Activated CD4-positive, alpha-beta T cell treated with anti-CD3 and anti-CD28 coated beads for 24 hours (primary cell): ENCODE measurements around the gene CREM.

Source experiments
- DNase-seq, 2 donors: peaks; one replicate each; pipeline ENCODE4 v3.0.0-alpha.2; 2020; ENCODE audit warnings: low read depth in 2 of 2

CREM gene

DNA sequence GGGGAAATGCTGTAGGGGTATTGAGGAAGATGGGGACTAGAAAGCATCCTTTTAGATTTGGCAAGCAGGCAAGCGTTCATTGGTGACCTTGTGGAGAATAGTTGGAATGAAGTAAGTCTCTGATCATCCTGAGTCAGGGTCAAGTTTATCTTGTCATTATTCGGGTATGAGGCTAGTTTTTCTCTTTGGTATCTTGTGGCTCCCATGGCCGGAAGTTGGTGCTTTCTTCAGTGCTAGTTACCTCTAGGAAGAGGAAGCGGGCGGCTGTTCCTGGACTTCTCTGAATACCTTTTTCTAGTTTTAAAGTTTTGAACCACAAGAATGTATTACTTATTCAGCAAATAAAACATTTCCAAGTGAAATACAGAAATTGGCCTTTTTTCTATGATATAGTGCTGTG lies 9.2 kb downstream of the CREM start:
- DNase-seq = no peak

DNA sequence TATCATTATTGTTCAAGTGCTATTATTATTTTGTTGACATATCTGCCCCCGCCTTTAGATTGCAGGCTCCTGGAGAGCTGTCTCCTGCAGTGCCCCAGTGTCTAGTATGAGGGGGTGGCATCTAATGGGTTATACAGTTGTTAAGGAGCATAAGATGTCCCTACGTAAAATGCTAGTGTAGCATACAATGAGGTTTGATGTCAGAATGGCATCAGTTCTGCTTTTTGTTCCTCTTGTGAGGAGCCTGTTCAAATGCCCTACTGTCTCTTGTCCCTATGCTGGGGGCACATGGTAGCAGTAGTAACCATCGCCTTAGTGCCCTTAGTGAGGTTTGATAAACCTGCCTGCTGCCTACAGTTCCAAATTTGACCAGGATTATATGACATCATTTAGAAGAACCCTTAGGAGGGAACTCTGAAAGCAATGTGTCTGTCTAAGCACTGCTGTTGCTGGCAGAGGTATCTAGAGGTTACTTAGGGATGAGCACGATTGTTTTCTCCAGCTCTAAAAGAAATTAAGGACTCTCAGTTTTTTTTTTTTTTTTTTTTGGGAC lies 9.7 kb downstream of the CREM start:
- DNase-seq = no peak

DNA sequence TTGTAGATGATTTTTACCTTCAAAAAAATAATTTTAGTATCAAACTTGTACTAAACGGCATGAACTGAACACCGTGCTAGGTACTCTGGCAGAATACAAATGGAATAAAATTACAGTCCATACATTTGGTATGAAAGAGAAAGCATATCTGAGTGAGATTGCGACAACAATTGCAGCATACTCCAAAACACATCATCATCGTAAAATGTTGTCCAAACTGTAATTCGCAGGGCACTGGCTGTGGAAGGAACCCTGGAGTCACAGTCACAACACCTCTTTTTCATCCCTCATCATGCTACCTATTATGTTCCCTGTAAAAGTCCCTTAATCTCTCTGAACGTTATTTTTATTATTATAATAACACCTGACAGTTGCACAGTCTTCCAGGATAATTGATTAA lies 13.5 kb downstream of the CREM start:
- no peak for DNase-seq

DNA sequence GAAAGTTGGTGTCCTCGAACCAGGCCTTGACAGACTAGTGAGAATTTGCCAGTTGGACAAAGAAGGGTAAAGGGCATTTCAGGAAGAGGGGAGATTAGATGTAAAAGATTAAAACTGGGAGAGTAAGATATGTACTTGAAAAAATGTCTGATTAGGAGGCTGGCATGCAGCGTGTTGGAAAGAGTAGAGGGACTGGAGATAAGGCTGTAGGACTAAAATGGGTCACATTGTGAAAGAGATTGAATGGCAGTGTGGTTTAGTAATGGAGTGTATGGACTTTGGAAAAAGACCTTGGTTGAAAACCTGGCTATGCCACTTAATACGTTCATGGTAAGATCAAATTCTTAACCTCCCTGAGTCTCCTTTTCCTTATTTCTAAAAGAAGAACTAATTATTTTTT lies 14.1 kb downstream of the CREM start:
- DNase-seq = no peak

DNA sequence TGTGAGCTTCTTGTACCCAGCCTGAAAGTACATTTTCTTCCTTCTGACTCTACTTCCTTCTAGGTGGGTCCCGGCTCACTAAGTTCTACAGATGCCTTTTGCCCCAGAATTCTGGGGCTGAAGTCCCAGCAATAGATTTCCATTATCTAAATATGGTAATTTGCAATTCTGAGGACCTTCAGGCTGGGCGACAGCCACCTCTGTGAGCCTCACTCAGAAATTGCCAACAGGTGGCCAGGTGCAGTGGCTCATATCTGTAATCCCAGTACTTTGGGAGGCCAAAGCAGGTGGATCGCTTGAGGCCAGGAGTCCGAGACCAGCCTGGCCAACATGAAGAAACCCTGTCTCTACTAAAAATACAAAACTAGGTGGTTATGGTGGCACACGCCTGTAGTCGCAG lies 23.7 kb downstream of the CREM start:
- DNase-seq = no peak

DNA sequence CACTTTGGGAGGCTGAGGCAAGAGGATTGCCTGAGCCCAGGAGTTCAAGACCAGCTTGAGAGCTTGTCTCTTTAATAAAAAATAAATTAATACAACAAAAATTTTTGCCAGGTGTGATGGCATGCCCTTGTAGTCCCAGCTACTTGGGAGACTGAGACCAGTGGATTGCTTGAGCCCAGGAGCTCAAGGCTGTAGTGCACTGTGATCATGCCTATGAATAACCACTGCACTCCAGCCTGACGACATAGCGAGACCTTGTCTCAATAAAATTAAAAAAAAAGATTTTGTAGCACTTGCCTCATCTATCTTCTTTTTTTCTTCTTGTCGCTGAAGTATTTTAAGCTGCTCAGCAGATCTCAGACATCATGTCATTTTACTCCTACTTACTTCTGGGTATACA lies 26.3 kb downstream of the CREM start:
- no peak for DNase-seq

DNA sequence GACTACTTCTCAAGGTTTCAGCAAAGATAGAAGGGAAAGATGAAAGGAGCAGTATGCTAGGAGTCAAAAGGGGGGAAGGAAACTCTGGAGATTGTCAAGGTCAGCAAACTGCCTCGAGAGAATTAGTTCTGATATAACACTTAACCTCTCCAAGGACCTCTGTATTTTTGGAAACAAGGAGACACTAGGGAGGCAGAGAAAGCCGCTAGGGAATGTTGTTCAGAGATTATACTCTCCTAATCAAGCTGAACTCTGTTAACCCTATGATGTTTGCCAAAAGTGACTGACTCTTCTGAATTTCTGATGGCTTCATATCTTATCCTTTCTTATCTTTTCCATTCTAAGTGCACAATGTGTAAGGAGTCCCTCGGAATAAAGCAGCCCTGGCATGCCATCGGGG lies 27.1 kb downstream of the CREM start:
- no peak for DNase-seq

DNA sequence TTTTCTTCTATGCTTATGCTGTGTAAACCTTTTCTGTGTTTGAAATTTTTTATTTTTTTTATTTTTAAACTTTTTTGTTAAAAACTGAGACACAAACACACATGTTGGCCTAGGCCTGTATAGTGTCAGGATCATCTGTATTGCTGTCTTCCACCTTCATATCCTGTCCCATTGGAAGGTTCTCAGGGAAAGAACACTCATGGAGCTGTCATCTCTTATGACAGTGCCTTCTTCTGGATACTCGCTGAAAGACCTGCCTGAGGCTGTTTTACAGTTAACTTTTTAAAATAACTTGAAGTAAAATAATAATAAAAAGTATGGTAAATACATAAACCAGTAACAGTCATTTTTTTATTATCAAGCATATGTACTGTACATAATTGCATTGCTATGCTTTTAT lies 34.1 kb downstream of the CREM start:
- DNase-seq = no peak

DNA sequence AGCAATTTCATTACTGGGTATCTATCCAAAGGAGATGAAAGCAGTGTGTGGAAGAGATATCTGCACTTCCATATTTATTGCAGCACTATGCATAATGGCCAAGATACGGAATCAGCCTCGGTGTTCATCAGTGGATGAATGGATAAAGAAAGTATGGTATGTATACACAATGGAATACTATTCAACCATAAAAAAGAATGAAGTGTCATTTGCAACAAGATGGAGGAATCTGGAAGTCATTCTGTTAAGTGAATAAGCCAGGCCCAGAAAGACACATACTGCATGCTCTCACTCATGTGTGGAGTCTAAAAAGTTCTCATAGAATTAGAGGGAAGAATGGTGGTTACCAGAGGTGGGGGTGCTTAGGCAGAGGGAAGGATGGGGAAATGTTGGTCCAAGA lies 35.3 kb downstream of the CREM start:
- no peak for DNase-seq

DNA sequence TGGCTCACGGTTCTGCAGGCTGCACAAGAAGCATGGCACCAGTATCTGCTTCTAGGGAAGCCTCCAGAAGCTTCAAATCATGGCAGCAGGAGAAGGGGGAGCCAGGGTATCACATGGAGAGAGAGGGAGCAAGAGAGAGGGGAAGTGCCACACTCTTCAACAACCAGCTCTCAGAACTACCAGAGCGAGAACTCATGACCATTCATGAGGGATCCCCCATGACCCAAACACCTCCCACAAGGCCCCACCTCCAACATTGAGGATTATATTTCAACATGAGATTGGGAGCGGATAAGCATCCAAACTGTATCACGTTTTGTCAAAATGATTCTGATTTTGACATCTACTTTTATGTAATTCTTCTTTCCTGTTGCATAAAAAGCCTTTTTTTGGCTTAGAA lies 38.5 kb downstream of the CREM start:
- no peak for DNase-seq

DNA sequence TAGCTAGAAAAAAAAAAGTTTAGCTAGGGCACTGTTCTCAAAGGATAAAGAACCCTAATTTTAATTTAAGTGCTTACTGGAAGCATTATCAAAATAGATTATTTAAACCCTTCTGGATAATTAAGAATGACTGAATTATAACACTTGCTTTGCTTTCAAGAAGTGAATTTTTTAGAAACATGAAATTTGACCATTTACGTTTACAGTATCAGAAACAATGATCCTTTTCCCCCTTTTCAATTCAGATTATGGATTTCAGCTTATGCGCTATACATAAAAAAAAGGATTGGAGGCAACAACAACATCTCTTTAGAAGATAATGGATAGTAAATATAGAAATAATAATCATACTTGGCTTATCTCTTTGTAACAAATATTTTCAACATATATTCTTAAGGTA lies 39.2 kb downstream of the CREM start:
- DNase-seq = no peak

DNA sequence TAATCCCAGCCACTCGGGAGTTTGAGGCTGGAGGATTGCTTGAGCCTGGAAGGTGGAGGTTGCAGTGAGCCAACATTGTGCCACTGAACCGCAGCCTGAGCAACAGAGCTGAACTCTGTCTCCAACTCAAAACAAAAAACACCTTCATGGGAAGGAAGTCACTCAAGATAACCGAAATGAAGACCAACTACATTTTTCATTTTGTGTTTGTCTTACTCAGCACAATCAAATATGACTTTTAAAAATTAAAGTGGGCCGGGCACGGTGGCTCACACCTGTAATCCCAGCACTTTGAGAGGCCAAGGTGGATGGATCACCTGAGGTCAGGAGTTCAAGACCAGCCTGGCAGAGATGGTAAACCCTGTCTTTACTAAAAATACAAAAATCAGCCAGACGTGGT lies 40.0 kb downstream of the CREM start:
- DNase-seq = no peak

DNA sequence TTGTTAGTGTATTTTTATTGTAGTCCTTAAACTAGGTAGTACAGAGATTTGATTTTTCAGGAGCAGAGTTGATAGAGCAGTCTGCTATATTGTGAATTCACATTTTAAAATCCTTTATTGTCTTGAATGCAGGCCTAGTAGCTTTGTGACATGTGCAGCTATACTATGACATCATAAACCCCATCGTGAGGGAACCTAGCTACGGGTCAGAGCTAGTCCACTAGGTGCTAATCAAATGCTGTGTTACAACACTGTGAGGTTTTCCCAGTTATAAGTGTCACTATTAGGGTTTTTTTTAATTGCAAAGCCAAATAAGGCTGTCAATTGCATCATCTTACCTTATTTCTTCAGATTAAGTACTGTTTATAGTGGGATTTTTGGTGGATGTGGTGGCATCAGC lies 40.7 kb downstream of the CREM start:
- DNase-seq = no peak

DNA sequence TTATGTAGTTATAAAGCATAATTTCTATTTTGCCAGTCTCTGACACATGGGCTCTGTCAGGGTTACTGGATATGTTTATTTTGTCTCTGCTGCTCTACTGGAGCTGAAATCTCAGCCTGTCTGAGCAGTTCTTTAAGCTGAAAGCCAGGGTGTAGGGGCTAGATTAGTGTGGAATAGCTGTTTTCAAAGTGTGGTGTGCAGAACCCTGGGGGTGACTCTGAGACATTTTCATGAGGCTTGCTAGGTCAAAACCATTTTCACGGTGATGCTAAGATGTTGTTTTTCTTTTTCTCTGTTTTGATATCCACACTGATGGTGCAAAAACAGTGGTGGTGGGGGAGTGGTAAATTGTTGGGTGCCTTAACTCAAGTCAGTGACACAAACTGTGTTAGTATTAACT lies 45.5 kb downstream of the CREM start:
- no peak for DNase-seq

DNA sequence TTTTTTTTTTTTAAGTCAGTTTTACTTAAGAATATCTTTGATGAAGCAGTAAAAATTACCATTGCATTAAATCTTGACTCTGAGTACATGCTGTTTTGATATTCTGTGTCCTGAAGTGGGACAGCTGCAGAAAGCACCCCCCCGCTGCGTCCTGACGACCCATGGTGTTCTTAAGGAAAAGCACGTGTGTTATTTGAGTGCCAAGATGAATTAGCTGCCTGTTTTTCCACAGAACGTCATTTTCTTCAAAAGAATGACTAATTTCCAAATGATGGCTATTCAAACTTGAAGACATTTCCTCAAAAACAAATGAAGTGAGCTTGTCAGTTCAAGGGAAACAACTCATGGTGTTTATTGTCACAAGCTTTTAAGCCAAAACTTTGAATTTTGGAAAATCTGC lies 45.9 kb downstream of the CREM start:
- no peak for DNase-seq

DNA sequence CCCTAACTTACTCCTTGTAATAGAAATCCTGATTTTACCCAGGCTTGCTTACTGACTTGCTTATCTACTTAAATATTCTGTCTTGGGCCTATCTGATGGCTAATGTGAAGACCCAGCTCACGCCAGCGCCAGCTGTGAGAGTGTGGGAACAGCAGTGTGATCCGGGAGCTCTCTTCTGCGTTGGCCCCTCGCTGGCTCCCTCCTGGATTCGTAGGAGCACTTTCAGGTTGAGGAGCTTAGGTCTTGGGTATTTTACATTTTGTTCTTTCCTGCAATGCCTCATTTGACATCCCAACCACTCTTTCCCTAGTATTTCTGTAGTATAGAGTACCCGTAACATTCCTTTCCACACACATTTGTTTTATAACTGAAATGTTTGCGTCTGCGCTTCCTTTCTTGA lies 51.7 kb downstream of the CREM start:
- DNase-seq = no peak

DNA sequence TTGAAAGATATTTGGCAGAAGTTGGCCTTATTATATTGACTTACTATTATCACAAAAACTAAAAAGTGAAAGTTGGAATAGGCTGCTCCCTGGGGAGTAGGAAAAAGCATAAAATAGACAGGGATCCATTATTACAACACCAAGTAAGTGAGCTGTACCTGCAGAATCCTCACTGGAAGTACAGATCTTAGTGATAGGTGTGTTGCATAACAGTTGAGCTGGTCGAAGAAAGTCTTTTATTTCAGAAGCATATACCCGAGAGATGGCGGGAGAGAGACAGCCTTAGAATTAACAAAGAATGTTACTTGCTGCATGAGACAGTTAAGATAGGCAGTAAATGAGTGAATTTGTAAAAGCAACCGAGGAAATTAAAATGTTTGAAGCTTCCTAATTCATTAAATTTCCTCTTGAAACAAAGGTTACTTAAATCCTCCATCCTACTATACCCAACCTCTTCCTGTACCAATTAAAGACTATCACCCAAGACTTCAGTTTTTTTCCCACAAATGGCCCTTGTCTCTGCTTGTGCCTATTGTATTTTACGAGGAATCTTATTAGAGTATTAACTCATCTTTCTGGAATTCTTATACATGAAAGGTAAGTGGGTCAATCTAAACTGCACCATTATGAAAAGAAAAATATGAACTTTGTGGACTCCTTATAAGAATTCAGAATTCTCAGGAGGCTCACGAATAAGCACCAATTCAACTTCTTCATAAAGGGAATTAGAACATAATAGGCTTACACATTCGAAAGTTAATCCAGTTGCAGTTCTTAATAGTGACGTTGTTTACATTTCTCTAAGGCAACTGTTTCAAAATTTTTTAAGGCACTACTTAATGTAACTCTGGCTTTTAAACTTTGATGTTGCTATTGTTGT lies 56.2 kb downstream of the CREM start:
- DNase-seq = no peak

DNA sequence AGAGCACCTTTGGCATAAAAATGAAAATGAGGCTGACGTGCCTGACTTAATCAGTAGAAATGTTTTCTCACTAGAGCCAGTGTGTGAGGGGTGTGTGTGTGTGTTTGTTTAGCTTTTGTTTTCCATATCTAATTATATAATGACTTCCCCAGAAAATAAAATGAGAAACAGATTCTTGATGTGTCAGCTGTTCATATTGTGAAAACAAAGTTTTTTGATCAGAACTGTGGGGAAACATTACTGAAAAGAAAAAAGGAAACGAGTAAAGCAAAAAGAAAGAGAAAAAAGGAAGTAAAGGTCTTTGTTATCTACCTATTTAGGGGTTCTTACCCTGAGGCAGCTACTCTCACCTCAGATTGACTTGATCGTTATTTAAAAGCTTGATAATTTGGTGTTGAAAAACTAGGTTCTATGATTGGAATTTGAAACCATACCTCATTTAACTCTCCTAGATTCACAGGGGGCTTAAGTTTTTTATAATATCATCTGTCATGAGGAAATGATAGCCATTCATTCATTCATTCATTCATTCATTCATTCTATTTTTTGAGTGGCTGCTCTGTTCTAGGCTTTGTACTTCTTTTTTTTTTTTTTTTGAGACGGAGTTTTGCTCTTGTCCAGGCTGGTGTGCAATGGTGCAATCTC lies 58.0 kb downstream of the CREM start:
- no peak for DNase-seq

DNA sequence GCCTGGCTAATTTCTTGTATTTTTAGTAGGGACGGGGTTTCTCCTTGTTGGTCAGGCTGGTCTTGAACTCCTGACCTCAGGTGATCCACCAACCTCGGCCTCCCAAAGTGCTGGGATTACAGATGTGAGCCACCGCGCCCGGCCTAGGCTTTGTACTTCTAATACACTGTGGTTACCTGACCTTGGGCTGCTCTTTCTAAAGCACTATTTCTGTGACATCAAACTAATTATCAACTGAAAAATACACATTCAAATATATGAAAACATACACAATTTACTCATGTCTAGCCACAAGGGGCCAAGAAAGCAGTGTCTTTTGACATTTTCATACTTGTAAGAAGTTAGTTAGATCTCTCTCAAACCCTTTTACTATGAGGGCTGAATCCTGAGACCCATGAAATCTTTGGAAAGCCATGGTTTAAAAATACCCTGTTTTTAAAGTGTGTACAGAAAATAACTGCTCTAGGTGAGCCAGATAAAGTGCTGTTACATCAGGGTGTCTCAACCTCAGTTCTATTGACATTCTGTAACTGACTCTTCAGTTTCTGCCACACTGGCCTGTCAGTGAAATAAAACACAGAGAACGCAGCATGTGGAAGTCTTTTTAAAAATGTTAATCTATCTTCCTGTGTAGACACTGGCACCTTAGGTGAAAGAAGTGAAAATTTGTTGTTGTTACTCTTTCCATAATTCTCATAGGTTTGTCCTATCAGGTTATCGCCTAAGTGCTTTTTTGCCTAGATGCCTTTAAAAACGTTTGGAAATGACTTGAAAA lies 58.8 kb downstream of the CREM start:
- DNase-seq = no peak

DNA sequence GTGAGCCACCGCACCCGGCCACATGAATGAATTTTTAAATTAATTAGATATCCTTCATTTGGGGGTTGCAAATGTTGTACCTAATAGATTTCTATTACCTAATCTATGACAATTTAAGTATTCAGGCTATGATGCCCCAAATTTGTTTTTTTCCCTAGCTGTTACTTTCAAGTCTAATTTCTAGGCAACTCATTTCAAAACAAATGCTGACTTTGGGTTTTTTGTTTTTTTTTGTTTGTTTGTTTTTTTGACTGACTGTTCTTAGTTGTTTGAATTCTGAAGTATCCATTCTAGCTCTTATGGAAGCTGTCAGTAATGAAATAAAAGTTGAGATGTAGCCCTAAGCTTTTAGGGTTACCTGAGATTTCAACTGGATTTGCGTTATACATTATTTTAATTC lies 62.3 kb downstream of the CREM start:
- DNase-seq = no peak

DNA sequence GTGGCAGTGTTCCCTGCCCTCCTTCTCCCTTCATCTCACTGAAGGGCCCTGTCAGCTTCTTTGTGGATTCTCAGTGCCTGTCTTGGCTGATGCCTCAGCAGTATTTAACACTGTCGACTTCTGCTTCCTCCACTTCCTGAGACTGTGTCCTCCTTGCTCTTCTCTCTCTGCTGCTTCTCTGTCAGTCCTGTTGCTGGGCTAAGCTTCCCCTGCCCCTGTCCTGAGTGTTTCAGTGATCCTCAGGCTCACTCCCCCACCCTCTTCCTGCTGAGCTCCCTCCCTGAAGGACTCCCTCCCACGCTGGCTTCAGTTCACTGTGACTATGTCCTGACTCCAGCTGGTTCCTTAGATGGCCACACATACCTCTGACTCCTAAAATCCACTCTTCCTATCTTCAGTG lies 64.9 kb downstream of the CREM start:
- DNase-seq = no peak

DNA sequence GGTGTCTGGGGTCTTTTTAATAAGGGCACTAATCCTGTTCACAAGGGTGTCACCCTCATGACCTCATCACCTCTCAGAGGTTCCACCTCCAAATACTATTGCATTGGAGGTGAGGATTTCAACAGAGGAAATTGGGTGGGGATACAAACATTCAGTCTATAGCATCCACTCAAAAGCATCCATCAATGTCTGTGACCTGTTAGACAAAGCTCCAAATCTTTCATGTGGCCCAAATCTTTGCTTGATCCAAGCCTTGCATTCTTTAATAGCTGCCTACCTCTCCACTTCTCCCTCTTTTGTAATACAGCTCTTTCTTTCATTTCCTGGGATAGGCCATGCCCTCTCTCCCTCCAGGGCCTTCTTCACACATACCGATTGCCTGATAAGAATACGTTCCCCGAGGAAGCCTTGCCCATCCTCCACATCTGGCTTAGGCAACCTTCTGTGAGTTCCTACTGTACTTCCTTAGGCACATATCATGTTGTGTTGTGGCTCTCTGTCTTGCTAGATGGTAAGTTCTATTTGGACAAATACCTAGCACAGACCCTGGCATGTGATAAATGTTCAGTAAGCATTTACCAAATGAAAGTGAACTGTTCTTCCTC lies 66.1 kb downstream of the CREM start:
- no peak for DNase-seq
